ENCODE measurements around the gene PRR30. TPM values are rescaled to one million over a fixed set of nuclear protein-coding genes. Genes with fewer than 3 reads are reported as not detected.

PRR30 gene
- total and polyA plus RNA-seq, 2 of the 4 experiments (the other 2 are of a cell fraction), result not detected

DNA sequence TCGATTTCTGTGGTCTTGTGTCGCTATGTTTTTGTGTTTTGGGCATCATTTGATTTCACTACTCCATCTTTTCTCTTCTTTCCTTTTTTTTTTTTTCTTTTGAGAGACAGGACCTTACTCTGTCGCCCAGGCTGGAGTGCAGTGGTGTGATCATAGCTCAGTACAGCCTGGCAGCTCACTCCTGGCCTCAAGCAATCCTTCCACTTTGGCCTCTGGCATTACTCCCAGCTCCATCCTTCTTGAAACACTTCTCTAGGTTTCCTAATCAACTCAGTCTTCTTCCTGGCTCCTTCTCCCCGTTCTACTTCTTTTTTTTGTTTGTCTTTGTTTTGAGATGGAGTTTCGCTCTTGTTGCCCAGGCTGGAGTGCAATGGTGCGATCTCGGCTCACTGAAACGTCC lies 36.1 kb upstream of the PRR30 start:
- no peak overlapping the region for H2BK120ac ChIP-seq (ENCODE audit: low read depth, low read length)
- H3K56ac ChIP-seq (ENCODE audit: extremely low read depth, insufficient read depth, low read length), result no peak overlapping the region
- H2AK5ac ChIP-seq (ENCODE audit: low read depth, low read length), result no peak overlapping the region
- H3K9ac ChIP-seq (ENCODE audit: low read depth, low read length), result no peak overlapping the region
- dilution Hi-C loops (cut with HindIII; ENCODE audit: low sequenced_read_pairs, unreplicated experiment), result no loop called here
- no peaks in the 10 kb centered on the region for H3K9me3 ChIP-seq (ENCODE audit: control insufficient read depth, insufficient read depth, low read length)
- no peak overlapping the region for H2AK9ac ChIP-seq (replicated peaks; ENCODE audit: low read depth, low read length, poor library complexity)
- peak; percentile 27; the same call in 1 of the 2 replicates for ATAC-seq (ENCODE audit: low read depth)
- CTCF ChIA-PET, result interaction anchor here (0.7 kb wide), 1 partner anchor 19 kb away, joined by 3 read pairs; no protein-coding TSS in a partner anchor
- no peak overlapping the region for H4K91ac ChIP-seq (ENCODE audit: insufficient read depth, low read depth, low read length)
- H3K14ac ChIP-seq (replicated peaks; ENCODE audit: low read depth, low read length), result no peak overlapping the region
- H4K8ac ChIP-seq (ENCODE audit: low read depth in 2 of 2, low read length in 2 of 2), result no peak overlapping the region
- no peak overlapping the region for H3K4me3 ChIP-seq (ENCODE audit: insufficient read depth, low read depth, low read length)
- peaks cover 52% of the 10 kb centered on the region for H3K27me3 ChIP-seq (ENCODE audit: control insufficient read depth, insufficient read depth, low read length)
- no peaks in the 10 kb centered on the region for H3K4me1 ChIP-seq (ENCODE audit: control insufficient read depth, insufficient read depth, low read length)
- in situ Hi-C loops (cut with MboI; ENCODE audit: low sequenced_read_pairs), result no loop called here
- no peaks in the 10 kb centered on the region for H3K9me1 ChIP-seq (ENCODE audit: insufficient read depth, low read length)
- no peak overlapping the region for H2BK20ac ChIP-seq (ENCODE audit: low read depth, low read length)
- H3K18ac ChIP-seq (ENCODE audit: low read depth, low read length), result no peak overlapping the region
- no peak for DNase-seq
- POLR2A ChIA-PET (ENCODE audit: unreplicated experiment), result no interaction called here
- WGBS, 2 experiments (ENCODE audit: extremely low coverage in 2 of 2, insufficient read length in 1 of 2), result no CpG with 5 or more reads among the region's 8 CpGs
- TF ChIP-seq MAZ (IDR thresholded peaks at IDR 0.05; ENCODE audit: borderline replicate concordance, low read depth, low read length) (no peak), RCOR1 (IDR thresholded peaks at IDR 0.05; ENCODE audit: insufficient replicate concordance, low read length) (no peak), POLR2A (IDR thresholded peaks at IDR 0.05; ENCODE audit: low read depth, low read length) (no peak), SMC3 (IDR thresholded peaks at IDR 0.05; ENCODE audit: low read depth, low read length) (no peak), CEBPB (IDR thresholded peaks at IDR 0.05; ENCODE audit: low read depth, low read length) (no peak), NFE2L2 (IDR thresholded peaks at IDR 0.05; ENCODE audit: low read depth, low read length) (no peak), CHD1 (IDR thresholded peaks at IDR 0.05; ENCODE audit: low read depth, low read length) (no peak), FOS (IDR thresholded peaks at IDR 0.05; ENCODE audit: low read depth, low read length) (no peak)
- no peak overlapping the region for H3K23ac ChIP-seq (ENCODE audit: low read depth, low read length)
- no peaks in the 10 kb centered on the region for H3K36me3 ChIP-seq (ENCODE audit: control insufficient read depth, insufficient read depth, low read length)
- no peaks in the 10 kb centered on the region for H4K20me1 ChIP-seq (ENCODE audit: insufficient read depth, low read length)
- H2AFZ ChIP-seq (replicated peaks; ENCODE audit: low read length, poor library complexity), result no peak overlapping the region
- H3K4me2 ChIP-seq (ENCODE audit: low read depth, low read length), result no peak overlapping the region
- H4K5ac ChIP-seq (ENCODE audit: low read depth, low read length), result no peak overlapping the region
- H3K27ac ChIP-seq (ENCODE audit: insufficient read depth, low read length), result no peak overlapping the region
- no TSS peak for BruUV-seq (replicated peaks)
- H3K4ac ChIP-seq (ENCODE audit: low read depth, low read length), result no peak overlapping the region
- H2BK15ac ChIP-seq (ENCODE audit: low read depth, low read length), result no peak overlapping the region
- H3K79me1 ChIP-seq (ENCODE audit: low read depth in 1 of 2, low read length in 2 of 2), result no peaks in the 10 kb centered on the region
- intact Hi-C loops (cut with micrococcal nuclease), result no loop called here
- no peak overlapping the region for H2BK5ac ChIP-seq (ENCODE audit: low read depth, low read length, poor library complexity, severe bottlenecking)

All from IMR-90 (cell line).